H1 (cell line): ENCODE results near the gene ZNF831. TPM values are rescaled to one million over a fixed set of nuclear protein-coding genes. Genes with fewer than 3 reads are reported as not detected.

Experiments used
- CBX8 ChIP-seq: fragments of 300-800, 300-1000 bp; sonication (generic); IDR thresholded peaks from 2 replicates; pipeline ENCODE4 v1.7.1; 2016; ENCODE audit warnings: low read depth, low read length, borderline replicate concordance
- CHD7 ChIP-seq: fragments of 300-600 bp; sonication (generic); IDR thresholded peaks from 2 replicates; pipeline ENCODE4 v1.7.1; 2012; ENCODE audit warnings: low read length, moderate library complexity, mild to moderate bottlenecking, inconsistent platforms; ENCODE audit not compliant: insufficient replicate concordance
- HDAC2 ChIP-seq, 2 experiments: fragments of 300-600 bp in 1 of 2; sonication (generic) in 1 of 2; IDR thresholded peaks; 2 replicates each; pipeline ENCODE4 v1.6.1; 2011 to 2012; ENCODE audit warnings: low read depth in 2 of 2, low read length in 2 of 2, mild to moderate bottlenecking in 2 of 2, moderate library complexity in 2 of 2, borderline replicate concordance in 1 of 2, inconsistent platforms in 1 of 2
- SP4 ChIP-seq: IDR thresholded peaks from 2 replicates; pipeline ENCODE4 v1.6.1; 2012; ENCODE audit warnings: low read length, inconsistent platforms
- TCF12 ChIP-seq: IDR thresholded peaks from 2 replicates; pipeline ENCODE4 v1.6.1; 2011; ENCODE audit warnings: low read depth, mild to moderate bottlenecking, low read length
- polyA plus RNA-seq, 7 experiments: library from polyadenylated mRNA; depleted of rRNA in 3 of 7; stranded (reverse) in 5 of 7; unstranded in 2 of 7; fragments of >200 nt in 5 of 7; fragments of 200-250 nt in 2 of 7; gene quantifications; 1 replicate in 5 of 7; 2 replicates in 1 of 7; 4 replicates in 1 of 7; pipeline versions ENCODE4 v1.2.1 to v1.2.3, GENCODE V29; 2011 to 2013; ENCODE audit warnings: missing spikeins in 2 of 7, mixed read lengths in 2 of 7
- total RNA-seq: library from RNA; stranded (reverse); fragmentation: NEBNext Ultra II Directional; extraction: Animal tissue kit (Norgen Biotek cat#: 25700); gene quantifications from 2 replicates; pipeline ENCODE4 v1.2.1, GENCODE V29; 2021

ZNF831 gene
- total and polyA plus RNA-seq, 2 of the 8 experiments (the other 6 are each of a cell fraction or from before 2014, with no cell fraction given) = not detected

GRCh38 chr20:59143326-59143725, 20.3 kb upstream of the ZNF831 start (continued):
- TF ChIP-seq CHD7 = no peak
- no peak for TF ChIP-seq HDAC2 (IDR thresholded peaks at IDR 0.05; ENCODE audit: borderline replicate concordance in 1 of 2, low read depth in 2 of 2, low read length in 2 of 2)
- no peak for TF ChIP-seq CBX8
- no peak for TF ChIP-seq SP4
- no peak for TF ChIP-seq TCF12
